ENCODE data around the gene DNAH9.

Gene DNAH9

DNA sequence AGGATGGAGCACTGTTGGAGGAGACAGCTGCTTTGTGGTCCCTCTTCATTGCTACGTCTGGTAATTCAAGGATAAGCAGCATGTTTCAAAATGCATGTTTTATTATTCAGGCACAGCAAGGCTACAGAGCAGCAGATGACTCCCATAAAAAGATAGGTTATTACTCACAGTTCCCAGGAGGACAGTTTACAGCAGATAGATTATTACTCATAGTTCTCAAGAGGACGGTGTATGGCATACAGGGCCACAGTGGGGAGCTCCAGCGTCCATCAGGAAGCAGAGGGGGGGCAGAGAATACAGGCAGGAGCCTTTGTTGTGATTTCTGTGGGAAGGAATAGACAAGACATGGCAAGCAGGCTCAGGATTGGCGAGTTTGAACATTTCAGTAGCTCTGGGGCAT is 72.9 kb downstream of the DNAH9 start:
- DNase-seq: no peak

DNA sequence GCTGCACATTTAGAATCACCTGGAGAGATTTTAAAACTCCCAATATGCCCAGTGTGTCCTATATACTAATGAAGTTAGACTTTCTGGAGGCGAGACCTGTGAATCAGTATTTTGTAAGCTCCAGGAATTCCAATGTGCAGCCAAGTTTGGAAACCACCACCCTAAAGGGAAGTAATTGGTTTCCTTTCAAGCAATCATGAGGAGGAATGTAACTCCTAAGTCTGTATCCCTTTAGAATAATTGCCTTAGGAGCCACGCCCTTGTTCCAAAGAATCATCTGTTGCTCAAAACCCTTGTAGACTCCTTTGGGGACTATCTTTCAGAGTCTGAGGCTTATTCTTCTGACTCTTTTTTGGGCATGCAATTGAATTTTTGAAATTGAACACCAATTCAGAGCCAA is 84.4 kb downstream of the DNAH9 start:
- no peak for DNase-seq

DNA sequence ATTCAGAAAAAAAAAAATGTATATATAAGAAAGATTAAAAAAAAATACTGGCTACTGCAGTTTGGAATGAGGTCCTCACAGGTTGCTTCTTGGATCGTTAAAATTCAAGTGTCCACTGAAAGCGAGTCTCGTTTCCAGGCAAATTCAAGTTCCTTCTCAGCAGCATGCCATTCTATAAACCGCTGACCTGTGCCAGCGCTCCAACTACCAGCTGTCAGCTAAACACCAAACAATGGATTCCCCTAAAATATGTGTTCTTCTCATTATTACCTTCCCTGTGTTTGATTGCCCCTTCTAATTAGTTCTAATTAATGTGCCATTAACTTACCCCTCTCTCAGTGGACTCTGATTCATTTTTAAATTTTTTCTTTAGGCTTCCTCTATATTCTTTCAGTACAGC is 92.4 kb downstream of the DNAH9 start:
- DNase-seq: no peak

DNA sequence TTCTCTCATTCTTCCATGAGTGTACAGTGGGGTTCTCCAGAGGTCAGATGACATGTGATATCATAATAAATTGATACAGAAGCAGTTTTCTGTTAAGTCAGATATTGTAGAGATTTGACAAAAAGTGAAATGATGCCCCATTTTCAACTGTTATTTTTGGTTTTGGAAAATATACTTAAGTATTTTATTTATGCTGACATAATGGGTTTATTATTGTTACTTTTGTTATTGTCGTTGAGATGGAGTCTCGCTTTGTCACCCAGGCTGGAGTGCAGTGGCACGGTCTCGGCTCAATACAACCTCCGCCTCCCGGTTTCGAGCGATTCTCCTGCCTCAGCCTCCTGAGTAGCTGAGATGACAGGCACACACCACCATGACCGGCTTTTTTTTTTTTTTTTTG is 94.4 kb downstream of the DNAH9 start:
- DNase-seq: no peak

DNA sequence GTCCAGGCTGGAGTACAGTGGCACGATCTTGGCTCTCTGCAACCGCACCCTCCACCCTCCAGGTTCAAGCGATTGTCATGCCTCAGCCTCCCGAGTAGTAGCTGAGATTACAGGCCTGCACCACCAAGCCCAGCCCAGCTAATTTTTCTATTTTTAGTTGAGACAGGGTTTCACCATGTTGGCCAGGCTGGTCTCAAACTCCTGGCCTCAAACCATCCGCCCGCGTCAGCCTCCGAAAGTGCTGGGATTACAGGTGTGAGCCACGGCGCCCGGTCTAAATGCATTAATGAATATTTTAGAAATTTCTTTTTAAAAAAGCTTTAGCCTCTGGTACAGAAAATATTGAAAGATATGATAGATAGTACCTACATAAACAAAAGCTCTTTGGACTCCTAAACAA is 95.0 kb downstream of the DNAH9 start:
- no peak for DNase-seq

DNA sequence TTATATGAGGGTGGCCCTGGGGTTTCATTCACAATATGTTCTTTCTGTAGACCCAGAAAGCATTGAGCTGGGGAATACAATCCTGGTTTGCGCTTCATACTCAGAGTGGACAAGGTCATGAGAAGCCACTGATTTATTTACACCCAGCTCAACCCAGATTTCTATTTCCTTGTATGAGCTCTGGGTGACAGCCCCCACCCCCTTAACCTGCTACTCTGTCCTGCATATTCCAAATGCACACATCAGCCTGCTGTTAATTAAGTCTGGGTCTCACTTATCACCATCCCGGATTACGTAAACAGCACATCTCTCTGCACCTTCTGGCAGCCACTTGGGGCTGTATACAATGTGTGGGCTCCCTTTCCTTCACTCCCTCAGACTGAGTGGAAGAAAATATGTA is 102.4 kb downstream of the DNAH9 start:
- DNase-seq: no peak

DNA sequence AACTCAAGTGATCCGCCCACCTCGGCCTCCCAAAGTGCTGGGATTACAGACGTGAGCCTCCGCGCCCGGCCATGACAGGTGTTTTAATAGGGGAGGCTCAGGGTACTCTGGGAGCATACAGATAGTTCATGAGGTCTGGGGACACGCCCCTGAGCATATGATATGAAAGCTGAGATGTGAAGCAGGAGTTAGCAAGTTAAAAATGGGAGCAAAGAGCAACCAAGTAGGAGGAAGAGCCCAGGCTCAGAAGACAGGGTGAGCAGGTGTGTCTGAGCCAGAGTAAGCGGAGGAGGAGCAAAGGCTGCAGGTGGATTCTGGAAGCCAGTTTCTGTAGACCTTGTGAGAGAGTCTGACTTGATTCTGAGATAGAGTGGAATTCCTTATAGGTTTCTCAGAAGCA is 103.6 kb downstream of the DNAH9 start:
- DNase-seq: no peak

DNA sequence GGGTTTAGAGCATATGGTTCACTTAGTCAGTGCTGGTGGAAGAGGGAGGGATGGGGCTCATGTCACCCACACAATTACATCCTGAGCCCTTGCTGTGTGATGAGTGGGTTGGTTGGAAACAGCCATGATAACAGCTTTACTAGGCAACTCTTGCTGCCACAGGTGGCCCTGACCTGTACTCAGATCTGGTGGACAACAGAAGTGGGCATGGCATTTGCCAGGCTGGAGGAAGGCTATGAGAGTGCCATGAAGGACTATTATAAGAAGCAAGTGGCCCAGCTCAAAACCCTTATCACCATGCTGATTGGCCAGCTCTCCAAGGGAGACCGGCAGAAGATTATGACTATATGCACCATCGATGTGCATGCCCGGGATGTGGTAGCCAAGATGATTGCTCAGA is 105.8 kb downstream of the DNAH9 start:
- no peak for DNase-seq

DNA sequence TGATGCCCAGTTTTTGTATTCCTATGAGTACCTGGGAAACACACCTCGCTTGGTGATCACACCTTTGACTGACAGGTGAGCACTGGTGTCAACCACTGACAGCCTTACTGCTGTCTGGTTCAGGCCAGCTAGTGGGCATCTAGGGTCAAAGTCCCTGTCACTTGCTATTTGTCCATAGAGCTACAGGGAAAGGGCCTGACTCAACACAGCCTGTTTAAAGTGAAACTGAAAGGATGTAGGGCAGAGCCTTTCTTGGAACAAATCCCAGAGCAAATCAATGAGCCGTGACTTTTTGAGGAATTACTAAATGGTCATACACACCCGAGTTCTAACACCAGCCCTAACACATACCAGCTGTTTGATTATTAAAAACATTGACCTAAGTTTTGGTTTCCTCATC is 106.8 kb downstream of the DNAH9 start:
- DNase-seq: no peak

DNA sequence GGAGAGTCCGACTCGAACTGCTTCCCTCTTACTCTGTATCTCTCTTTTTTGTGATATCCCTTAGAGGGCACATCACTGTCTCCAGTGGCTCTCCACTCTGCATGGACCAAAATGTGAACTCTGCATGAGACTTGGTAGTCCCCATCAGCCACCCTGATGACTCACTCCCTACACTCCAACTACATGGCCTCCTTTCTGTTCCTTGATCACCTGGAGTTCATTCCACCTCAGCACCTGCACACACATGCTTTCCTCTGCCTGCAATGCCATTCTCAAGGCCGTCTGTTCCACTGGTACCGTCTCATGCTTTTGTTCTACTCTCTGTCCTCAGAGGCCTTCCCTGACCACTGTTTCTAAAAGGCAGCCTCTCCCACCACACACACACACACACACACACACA is 109.3 kb downstream of the DNAH9 start:
- DNase-seq: no peak

DNA sequence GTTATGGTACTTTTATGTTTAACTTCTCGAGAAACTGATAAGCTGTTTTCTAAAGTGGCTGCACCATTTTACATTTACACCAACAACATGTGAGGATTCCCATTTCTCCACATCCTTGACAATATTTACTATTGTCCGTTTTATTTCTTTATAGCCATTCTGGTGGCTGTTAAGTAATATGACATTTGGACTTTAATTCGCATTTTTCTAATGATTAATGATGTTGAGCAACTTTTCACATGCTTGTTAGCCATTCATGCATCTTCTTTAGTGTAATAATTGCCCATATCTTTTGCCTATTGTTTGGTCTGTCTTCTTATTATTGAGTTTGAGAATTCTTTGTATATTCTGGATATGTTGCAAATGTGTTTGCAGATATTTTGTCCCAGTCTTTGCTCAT is 114.2 kb downstream of the DNAH9 start:
- DNase-seq: no peak

DNA sequence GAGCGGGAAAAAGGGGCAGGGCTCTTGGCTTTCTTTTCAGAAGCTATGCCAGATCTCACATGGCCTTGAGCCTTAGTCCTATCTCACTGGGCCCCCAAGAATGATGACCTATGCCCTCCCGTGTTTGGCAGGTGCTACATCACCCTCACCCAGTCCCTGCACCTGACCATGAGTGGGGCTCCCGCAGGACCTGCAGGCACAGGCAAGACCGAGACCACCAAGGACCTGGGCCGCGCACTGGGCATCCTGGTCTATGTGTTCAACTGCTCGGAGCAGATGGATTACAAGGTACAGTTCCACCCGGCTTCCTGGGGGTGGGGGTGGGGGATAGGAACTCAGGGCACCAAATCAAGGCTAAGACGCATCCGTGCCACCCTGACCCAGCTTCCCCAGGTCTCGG is 120.9 kb downstream of the DNAH9 start:
- no peak for DNase-seq

DNA sequence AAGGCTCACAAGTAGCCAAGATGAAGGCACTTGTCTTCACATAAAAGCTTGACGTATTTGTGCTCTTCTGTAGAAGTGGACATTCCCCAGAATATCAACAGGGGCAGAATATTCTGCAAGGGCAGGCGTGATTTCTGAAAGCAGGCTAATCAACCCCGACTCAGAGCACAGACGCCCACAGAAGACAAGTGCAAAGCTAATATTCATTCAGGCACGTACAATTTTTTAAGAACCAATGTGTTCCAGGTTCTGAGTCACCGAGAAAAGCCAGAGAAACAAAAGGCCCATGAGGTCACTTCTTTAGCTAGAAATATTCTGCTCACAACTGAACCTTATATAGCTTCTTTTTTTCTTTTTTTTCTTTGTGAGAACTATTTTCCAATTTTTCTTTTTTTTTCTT is 121.6 kb downstream of the DNAH9 start:
- DNase-seq: no peak

DNA sequence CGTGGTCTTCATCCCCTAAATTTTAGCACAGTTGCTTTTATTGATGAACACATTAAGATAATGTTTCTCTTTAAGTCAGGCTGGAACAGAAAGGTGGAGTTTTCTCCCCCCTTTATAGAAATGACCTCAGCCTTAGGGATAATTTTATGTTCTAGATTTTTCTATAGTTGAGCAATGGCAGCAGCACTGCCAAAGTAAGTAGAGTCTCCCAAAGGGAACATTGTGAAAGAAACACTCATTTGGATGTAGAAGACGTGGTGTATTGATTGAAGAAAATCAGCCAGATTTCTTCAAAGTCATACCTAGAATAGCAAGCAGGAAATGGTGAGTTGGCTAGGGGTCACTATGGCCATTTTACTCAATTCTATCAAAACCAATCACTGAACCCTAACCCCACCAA is 122.5 kb downstream of the DNAH9 start:
- no peak for DNase-seq

DNA sequence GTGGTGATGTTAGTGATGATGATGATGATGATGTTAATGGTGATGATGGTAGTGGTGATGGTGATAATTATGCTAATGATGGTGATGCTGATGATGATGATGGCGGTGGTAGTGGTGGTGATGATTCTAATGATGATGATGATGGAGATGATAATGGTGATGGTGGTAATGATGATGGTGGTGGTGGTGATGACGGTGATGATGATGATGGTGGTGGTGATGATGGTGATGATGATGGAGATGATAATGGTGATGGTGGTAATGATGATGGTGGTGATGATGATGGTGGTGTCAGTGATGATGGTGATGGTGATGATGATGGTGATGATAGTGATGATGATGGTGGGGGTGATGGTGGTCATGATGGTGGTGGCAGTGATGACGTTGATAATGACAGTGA is 132.5 kb downstream of the DNAH9 start:
- no peak for DNase-seq

DNA sequence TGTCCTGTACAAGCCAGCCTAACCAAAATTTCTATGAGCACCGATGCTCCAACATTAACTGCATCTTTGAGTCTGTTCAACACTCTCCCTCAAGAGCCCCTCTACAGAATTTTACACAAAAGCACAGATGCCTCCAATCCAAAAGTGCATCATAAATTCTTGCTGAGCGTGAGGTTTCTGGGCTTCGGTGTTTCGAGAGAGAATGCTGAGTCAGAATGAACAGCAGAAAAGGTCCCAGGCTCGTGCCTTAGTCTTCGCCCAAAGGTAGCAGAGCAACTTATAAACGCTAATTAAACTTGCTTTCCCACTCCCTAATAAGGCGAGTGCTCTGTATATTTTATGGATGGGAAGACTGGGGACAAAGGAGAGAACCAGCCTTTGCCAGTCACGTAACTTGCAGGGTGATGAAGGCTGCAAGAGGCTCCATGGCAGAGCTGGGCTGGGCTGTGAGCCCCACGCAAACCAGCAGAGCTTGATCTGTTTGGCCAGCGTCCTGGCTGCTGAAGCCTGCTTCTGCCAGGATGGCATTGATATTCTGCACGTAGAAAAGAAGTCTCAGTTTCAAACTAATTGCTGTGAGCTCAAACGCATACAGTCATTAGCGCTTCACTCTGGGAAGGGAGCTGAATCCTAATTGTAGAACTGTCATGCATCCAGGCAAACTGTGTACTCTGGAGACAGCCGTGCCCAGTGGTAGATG is 138.5 kb downstream of the DNAH9 start:
- DNase-seq: no peak

DNA sequence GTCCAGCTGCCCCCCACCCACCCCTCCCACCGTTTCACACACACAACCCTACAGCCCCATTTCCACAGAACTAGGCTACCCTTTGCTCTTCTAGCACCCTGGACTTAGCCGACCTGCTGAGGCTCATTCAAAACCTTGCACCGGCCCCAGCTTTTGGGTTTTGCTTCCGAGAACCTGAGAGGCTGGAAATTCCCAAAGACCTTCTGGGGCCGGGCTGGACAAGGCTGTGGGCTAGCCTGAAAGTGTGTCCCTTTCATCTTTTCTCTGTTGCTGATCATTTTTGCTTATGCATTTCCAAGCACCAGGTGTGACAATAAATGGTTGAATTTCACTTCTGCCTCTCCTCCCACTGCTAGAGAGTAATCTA is 139.0 kb downstream of the DNAH9 start:
- DNase-seq: no peak

DNA sequence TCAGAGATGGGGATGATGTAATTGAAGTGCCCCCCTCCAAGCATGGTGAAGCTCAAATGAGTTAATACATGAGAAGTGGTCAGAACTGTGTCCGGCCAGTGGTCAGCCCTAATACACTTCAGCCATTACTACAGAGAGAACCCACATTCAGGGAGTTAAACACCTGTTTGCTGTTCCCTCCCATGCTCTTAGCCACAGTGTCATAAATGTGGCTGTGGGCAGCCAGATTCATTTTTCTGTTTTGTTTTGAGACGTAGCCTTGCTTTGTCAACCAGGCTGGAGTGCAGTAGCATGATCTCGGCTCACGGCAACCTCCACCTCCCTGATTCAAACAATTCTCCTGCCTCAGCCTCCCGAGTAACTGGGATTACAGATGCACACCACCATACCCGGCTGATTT is 139.9 kb downstream of the DNAH9 start:
- no peak for DNase-seq

DNA sequence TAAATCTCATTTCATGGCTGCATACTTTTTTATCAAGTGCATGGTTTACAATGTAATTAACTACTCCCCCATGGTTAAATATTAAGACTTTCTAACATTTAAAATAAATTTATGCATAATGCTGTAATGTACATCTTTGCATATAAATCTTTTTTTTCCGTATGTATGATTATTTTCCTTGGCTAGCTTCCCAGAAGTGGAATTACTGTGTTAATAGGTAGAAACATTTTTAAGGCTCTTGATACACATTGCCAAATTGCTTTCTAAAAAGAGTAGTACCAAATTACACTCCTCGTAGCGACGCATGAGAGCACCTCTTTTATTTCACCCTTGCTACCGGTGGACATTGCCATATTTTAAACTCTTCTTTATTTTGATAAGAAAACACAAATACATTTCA is 141.1 kb downstream of the DNAH9 start:
- no peak for DNase-seq

DNA sequence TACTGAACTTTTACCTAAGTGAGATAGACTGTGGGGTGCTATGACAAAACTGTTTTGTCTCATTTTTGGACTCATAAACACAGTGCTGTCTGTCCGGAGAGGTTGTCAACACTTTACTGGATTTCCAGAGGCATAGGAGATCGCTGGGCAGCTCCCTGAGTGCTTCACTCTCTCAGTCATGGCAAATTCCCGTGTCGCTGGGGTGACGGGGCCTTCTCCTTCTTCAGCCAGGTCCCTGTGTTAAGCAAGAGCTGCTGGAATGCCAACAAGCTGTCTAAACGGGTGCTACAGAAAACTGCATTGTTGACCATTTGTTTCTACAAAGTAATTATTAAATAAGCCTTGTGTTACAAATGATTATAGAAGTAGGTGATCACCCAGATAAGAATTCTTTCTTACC is 141.6 kb downstream of the DNAH9 start:
- DNase-seq: no peak

DNA sequence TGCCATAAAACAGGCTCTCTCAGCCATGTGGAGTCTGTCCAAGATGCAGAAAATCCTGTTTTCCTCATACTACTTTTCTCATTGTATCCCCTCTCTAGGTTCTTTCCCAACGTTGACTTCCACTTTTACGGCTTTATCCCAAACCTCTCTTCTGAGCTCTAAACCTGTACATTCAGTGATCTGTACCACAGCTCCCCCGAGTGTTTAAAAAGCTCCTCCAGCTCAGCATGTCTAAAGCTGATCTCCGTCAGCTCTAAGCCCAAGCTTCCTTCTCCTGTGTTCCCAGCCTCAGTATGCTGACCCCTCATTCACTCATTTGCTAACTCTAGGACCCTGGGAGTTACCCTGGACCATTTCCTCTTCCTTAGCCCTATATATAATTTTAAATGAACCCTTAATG is 144.6 kb downstream of the DNAH9 start:
- no peak for DNase-seq

DNA sequence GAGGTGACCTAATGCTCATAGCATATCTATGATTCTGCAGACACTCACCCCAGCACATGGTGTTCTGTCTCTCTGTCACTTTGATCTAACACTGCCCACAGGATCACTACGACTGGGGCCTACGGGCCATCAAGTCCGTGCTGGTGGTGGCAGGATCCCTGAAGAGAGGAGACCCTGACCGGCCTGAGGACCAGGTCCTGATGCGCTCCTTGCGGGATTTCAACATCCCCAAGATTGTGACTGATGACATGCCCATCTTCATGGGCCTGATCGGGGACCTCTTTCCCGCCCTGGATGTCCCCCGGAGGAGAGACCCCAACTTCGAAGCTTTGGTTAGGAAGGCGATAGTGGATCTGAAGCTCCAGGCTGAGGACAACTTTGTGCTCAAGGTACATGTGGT is 146.4 kb downstream of the DNAH9 start:
- no peak for DNase-seq

DNA sequence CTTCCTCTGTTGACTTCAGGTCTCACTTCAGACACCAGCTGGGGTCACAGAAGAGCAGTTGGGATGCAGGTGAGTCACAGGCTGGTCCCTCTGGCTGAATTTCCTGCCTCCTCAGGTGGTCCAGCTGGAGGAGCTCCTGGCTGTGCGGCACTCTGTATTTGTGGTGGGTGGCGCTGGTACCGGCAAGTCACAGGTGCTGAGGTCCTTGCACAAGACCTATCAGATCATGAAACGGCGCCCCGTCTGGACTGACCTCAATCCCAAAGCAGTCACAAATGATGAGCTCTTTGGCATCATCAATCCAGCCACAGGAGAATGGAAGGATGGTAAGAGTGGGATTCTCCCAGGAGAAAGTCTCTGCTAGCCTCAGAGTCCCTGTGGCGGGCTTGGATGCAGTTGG is 149.2 kb downstream of the DNAH9 start:
- no peak for DNase-seq

DNA sequence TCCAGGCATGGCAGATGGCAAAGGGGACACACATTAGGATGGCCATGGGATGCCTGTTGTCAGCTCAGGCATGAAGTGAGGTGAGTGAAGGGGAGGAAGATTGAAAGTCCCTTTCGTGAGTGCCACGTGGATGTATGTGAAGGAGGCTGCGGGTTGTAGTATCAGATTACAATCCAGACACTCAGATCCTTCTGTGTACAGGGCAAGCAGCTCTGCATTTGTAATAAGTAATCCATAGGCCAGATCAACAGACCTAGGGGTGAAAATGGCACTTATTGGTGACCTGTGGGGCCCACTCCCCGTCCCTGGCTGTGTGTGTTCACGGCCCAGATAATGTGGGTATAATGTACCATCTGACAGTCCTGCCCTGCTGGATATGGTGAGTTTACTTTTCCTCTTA is 159.5 kb downstream of the DNAH9 start:
- no peak for DNase-seq

DNA sequence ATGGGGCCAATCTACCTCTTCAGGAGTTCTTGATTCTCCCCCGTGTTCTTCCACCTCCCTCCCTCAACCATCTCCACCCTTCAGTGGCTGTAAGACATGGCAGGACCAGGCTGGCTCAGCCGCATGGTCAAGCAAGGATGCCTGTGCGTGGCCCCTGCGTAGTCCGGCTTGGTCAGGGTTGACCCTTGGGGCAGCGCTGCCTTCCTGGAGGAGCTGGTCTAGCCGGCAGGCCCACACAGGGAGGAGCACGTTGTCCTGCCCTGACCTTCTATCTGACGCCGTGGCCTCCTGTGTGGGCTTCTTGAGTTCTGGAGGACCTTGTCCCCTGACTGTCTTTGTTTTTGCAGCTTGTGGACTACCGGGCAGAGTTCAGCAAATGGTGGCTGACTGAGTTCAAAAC is 169.8 kb downstream of the DNAH9 start:
- DNase-seq: no peak

DNA sequence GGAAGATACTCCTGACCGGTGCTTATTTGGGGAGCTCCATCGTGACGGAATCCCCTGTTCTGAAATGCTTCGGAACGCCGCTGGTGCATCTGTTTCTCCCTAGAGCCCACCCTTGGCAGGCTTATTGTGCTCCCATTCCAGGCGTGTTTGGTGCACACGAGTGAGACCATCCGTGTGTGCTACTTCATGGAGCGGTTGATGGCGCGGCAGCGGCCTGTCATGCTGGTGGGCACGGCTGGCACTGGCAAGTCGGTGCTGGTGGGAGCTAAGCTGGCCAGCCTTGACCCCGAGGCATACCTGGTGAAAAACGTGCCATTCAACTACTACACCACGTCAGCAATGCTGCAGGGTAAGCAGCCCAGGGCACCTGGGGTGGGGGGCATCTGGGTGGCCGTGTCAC is 170.7 kb downstream of the DNAH9 start:
- no peak for DNase-seq
